ELF-1 (cell line): ENCODE results near the gene CCDC91.
A peak's percentile ranks its signal among the peaks of the same experiment; 100 is the strongest.
"Not testable (repeated sequence)": the region's sequence is repeated elsewhere in the genome, so short reads cannot be mapped to it uniquely, and the experiment has no call there.

ENCODE experiments used
- DNase-seq: peaks from one replicate; pipeline ENCODE4 v3.0.0-alpha.2; 2016; ENCODE audit warnings: low read depth, low spot score

Gene CCDC91

GRCh38 chr12:28367326-28367725 is 177.1 kb downstream of the CCDC91 start:
- DNase-seq = no peak

GRCh38 chr12:28367993-28368392 is 177.7 kb downstream of the CCDC91 start:
- no peak for DNase-seq

GRCh38 chr12:28369483-28369882 is 179.2 kb downstream of the CCDC91 start:
- DNase-seq = peak; percentile 2

- DNase-seq = no peak
These were observed 184.3 kb downstream of the CCDC91 start for GRCh38 chr12:28374556-28374955.

- DNase-seq = no peak
These were observed 188.5 kb downstream of the CCDC91 start for GRCh38 chr12:28378736-28379135.

- not testable (repeated sequence) for DNase-seq
These were observed 189.5 kb downstream of the CCDC91 start for GRCh38 chr12:28379779-28380178.

- DNase-seq = no peak
These were observed 193.1 kb downstream of the CCDC91 start for GRCh38 chr12:28383368-28383767.

GRCh38 chr12:28388879-28389278 is 198.6 kb downstream of the CCDC91 start:
- DNase-seq = no peak

- no peak for DNase-seq
These were observed 199.9 kb downstream of the CCDC91 start for GRCh38 chr12:28390206-28390605.

- no peak for DNase-seq
These were observed 200.6 kb downstream of the CCDC91 start for GRCh38 chr12:28390761-28391385.

- DNase-seq = no peak
These were observed 219.6 kb downstream of the CCDC91 start for GRCh38 chr12:28409892-28410291.

GRCh38 chr12:28413460-28414109 is 223.3 kb downstream of the CCDC91 start:
- no peak for DNase-seq

GRCh38 chr12:28415755-28416154 is 225.5 kb downstream of the CCDC91 start:
- no peak for DNase-seq

GRCh38 chr12:28421374-28421773 is 231.1 kb downstream of the CCDC91 start:
- no peak for DNase-seq

GRCh38 chr12:28424965-28425364 is 234.7 kb downstream of the CCDC91 start:
- DNase-seq = no peak

- no peak for DNase-seq
These were observed 235.3 kb downstream of the CCDC91 start for GRCh38 chr12:28425526-28425925.

- no peak for DNase-seq
These were observed 236.8 kb downstream of the CCDC91 start for GRCh38 chr12:28427046-28427445.

GRCh38 chr12:28440081-28440608 is 249.9 kb downstream of the CCDC91 start:
- no peak for DNase-seq

- no peak for DNase-seq
These were observed 251.8 kb downstream of the CCDC91 start for GRCh38 chr12:28442101-28442500.

- no peak for DNase-seq
These were observed 253.1 kb downstream of the CCDC91 start for GRCh38 chr12:28443337-28443736.

GRCh38 chr12:28446031-28446430 is 255.8 kb downstream of the CCDC91 start:
- no peak for DNase-seq

- no peak for DNase-seq
These were observed 263.4 kb downstream of the CCDC91 start for GRCh38 chr12:28453686-28454085.
